ENCODE results near the gene CHM.
A peak's percentile ranks its signal among the peaks of the same experiment; 100 is the strongest.

The CHM gene

DNA sequence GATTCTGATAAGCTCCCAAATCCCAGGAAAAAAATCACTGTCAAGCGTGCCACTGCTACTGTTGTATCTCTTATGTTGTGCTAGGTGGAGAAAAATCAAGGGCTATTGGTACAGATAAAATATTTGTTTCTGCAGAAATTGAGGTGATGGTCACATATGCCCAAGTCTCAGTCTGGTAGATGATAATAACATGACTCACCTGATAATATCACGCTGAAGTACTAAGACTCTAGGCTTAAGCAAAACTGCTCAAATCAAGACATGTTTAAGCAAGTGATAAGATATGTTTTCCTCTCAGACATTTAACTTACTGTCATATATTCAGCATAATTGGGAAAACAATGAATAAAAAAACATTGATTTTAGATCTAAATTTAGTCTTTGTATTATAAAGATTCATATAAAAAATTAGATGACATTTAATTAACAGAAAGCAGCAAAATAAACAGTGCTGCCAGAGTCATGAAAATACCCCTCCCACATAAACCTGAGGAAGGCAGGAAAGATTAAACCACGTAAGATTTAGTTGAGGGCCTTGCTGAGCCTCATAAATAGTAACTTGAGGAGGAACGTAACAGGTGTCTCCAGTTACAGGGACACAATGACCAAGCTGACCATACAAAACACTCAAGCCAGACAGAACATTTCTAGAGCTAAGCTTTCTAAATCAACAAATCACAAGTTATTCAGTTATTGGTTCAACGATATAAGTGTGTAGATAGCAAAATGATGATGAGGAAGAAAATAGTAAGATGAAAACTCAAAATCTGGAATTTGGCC lies 143.5 kb downstream of the CHM start:
- no peak for DNase-seq

DNA sequence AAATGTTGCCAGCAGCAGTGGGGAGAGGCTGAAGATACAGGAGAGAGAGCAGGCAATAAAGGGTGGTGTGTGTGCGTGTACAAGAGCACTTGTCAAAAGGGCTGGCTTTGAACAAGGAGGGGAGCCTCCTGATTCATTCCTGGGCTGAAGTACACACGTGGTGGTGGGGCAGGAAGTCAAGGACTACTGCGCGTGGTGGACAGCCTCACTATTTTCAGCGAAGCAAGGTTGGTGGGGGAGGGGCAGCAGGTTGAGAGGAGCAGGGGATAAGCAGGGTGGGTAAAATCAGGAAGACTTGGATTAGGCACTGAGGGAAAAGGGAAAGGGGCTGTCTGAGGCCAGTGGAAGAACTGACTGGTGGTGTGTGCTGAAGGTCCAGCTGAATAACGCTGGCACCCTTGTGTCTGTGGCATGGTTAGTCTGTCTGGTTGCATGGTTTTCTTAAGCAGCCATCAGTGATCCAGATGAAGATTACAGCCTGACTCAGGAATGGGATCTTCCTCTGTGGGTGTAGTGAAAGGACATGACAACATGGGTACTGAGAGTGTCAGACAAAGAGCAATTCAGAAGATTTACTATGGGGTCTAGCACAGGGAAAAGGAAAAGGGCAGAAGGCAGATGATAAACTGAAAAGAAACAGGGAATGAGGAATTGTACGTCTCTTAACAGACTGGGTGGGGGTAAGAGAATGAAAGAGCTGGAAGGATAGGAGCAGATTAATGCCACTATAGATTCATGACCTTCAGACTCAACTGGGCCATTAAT lies 149.8 kb downstream of the CHM start:
- DNase-seq: no peak

DNA sequence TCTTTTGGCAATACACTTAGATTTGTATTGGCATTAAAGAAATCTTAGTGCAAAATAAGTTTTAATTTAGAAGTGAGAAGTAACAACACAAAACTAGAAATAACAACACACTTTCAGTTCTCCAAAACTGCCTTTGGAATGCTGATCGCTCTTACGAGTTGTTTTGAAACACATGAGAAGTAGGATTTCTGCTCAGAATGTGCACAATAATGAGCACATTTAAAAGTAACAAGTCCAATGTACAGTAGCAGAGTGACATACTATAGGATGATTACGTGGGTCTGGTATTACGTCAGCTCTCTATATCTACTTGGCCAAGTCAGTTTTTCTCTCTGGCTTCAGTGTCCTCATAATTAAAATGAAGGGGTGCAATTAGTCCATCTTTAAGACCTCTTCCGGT lies 164.8 kb downstream of the CHM start:
- DNase-seq: no peak

DNA sequence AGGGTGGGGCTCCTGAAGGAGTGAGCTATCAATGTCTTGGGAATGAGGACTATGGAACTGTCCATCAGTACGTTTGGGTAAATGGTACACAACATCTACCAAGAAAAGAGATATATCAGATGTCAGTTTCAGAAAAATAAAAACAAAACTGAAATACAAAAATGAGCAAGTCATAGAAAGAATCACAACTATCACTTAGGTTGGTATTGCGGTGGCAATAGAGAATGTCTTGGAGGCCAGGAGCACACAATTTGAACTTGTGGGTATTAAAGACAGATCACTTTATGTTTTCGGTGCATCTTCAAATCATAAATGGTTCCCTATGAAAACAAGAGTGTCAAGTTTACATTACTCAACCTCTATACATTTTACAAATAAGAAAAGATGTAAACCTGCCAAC lies 176.8 kb downstream of the CHM start:
- DNase-seq: no peak

DNA sequence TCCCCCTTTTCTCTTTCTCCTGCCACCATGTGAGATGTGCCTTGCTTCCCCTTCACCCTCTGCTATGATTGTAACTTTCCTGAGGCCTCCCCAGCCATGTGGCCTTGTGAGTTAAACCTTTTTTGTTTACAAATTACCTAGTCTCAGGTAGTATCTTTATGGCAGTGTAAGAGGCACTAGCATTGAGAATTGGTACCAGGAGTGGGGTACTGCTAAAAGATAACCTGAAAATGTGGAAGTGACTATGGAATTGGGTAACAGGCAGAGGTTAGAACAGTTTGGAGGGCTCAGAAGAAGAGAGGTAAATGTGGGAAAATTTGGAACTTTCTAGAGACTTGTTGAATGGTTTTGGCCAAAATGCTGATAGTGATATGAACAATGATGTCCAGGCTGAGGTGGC lies 182.0 kb downstream of the CHM start:
- no peak for DNase-seq

DNA sequence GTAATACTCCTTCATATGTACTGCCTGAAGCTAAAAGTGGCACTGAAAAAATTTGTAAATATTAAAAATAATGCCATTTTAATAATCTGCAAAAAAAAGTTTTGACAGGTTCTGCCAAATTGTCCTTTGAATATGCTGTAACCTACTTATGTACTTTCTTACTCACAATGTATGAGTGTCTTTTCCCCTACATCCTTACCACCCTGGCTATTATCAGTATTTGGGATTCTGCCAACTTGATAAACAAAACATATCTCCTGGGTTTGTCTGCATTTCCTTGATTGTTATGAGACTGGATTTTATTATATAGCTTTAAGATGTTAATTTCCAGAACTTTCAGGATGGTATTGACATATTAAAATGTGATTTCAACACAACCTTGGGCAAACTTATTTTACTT lies 187.9 kb downstream of the CHM start:
- no peak for DNase-seq

DNA sequence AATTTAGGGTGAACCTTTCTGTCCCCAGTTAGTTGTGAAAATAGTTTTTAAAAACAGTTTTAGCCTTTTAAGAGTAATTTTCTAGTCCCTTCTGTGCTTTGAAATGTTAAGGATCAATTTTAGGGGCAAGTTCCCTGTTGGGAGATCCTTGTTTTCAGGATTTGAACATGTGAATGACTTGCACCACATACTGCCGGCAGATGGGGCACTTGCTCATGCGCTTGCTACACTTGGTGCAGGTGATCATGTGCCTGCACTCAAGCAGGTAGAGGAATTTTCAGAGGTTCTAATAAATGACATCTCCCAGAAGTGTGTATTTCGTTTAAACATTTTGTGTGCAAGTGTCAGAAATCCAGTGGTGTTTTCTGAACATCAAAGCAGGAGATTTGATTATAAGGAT lies 195.9 kb downstream of the CHM start:
- peak; percentile 2 for DNase-seq

DNA sequence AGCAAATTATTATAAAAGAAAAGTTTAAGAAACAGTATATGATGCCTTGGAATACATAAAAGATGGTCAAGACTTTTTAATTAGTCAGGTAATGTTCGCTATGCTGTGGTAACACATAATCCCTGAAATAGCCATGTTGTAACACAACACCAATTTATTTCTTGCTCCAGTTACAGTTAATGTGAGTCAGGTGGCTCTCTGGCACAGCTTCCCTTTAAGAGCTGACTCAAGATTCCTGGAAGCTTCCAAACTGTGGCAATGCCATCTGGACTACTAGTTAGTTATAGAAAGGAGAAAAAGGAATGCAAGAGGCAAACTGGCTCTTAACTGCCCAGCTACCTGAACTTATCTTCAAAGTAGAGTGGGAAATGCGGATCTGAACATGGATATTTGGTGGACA lies 210.5 kb downstream of the CHM start:
- no peak for DNase-seq

DNA sequence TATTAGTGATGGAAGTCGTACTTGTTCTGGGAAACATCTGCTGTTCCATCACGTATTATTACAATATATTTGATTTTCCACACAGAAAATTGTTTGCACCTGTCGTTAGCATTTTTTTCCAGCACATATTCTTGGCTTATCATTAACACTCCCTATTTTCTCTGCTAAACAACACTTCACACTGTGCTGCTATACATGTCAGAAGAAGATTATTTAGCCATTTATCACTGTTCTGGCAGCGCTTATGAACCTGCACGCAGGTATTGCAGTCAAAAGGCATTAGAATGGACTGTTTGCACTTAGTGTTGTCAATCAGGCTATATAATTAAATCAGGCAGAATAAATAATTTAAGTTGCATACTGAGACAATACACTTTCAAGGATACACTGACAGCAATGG lies 218.6 kb downstream of the CHM start:
- DNase-seq: no peak

DNA sequence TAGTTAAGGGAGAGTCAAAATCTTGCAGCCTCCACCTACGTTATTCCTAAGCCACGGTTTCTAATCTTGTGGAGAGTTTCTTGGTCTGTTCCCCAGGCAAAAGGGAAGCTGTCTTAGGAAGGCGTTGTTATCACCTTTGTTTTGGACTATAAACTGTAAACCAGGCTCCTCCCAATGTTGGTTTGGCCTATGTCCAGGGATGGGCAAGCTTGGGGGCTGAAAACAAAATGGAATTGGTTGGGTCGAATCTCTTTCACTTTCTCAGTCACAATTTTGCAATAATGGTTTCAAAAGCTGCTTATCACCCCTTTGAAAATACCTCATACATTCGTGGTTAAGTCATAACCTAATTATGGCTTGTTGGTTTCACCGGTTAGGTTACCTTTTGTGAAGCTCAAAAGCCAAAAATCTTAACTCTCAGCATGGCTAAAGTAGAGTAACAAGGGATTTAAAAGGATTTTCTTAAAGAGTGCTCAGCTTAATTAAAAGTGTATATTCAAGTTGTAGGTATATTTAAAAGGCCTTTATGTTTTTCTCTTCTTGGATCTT lies 232.1 kb downstream of the CHM start:
- no peak for DNase-seq

Data from activated CD4-positive, alpha-beta T cell treated with anti-CD3 and anti-CD28 coated beads, Interleukin-2, amount 50 U/mL, for 48 hours (primary cell).